ENCODE measurements around the gene PBRM1. TPM values are rescaled to one million over a fixed set of nuclear protein-coding genes. Genes with fewer than 3 reads are reported as not detected.

PBRM1 gene
- total and polyA plus RNA-seq, 8 donors, result 6.0 to 130 (median 64.9) TPM

GRCh38 chr3:52501046-52501445 is 184.7 kb downstream of the PBRM1 start:
- TF ChIP-seq CTCF (IDR thresholded peaks at IDR 0.05) (no peak), POLR2AphosphoS5 (IDR thresholded peaks at IDR 0.05) (no peak), POLR2A (IDR thresholded peaks at IDR 0.05) (no peak), EP300 (IDR thresholded peaks at IDR 0.05) (no peak)
- H3K9me3 ChIP-seq, result no peaks in the 10 kb centered on the region
- peaks cover 0 to 17% (median 0%) of the 10 kb centered on the region in 4 donors for H3K36me3 ChIP-seq
- peaks cover 0 to 26% (median 3%) of the 10 kb centered on the region in 4 donors for H3K4me1 ChIP-seq
- H3K27me3 ChIP-seq, result no peaks in the 10 kb centered on the region
- intact Hi-C loops (cut with DNase I; ENCODE audit: low total_unique reads), result no loop called here
- H3K27ac ChIP-seq, result no peak overlapping the region
- H3K4me3 ChIP-seq, result no peak overlapping the region
- WGBS, 5 donors, result 60 to 80% (median 69%) methylated on average over 5 to 11 of the region's 11 CpGs
- no peak for DNase-seq

- no peaks in the 10 kb centered on the region for H3K27me3 ChIP-seq
- H3K9me3 ChIP-seq, result no peaks in the 10 kb centered on the region
- TF ChIP-seq CTCF (IDR thresholded peaks at IDR 0.05) (no peak), POLR2AphosphoS5 (IDR thresholded peaks at IDR 0.05) (no peak), EP300 (IDR thresholded peaks at IDR 0.05) (no peak), POLR2A (IDR thresholded peaks at IDR 0.05) (no peak)
- H3K4me3 ChIP-seq, result no peak overlapping the region
- 61 to 77% (median 69%) methylated on average over 21 to 24 of the region's 24 CpGs for WGBS, 5 donors
- DNase-seq, result peak in 1 of 2 donors; percentile 48
- peaks cover under 1 to 7% (median 5%) of the 10 kb centered on the region in 4 donors for H3K36me3 ChIP-seq
- H3K4me1 ChIP-seq, result peaks cover 0 to 53% (median 15%) of the 10 kb centered on the region in 4 donors
- intact Hi-C loops (cut with DNase I; ENCODE audit: low total_unique reads), result no loop called here
- peak overlapping the region in 2 of 5 donors; percentile 32 to 64 for H3K27ac ChIP-seq
Measured at GRCh38 chr3:52498137-52499054, 187.3 kb downstream of the PBRM1 start.

- H3K36me3 ChIP-seq, result peaks cover 24 to 31% (median 28%) of the 10 kb centered on the region in 4 donors
- H3K4me3 ChIP-seq, result peak overlapping the region; percentile 21 to 38 (median 32)
- H3K4me1 ChIP-seq, result peaks cover 0 to 73% (median 17%) of the 10 kb centered on the region in 4 donors
- DNase-seq, result no peak
- H3K27me3 ChIP-seq, result no peaks in the 10 kb centered on the region
- no peaks in the 10 kb centered on the region for H3K9me3 ChIP-seq
- H3K27ac ChIP-seq, result peak overlapping the region in 4 of 5 donors; percentile 54 to 79 (median 72)
- intact Hi-C loops (cut with DNase I; ENCODE audit: low total_unique reads), result no loop called here
- WGBS, 5 donors, result 61 to 73% (median 66%) methylated on average over 10 to 16 of the region's 16 CpGs
- no peak for TF ChIP-seq POLR2A (IDR thresholded peaks at IDR 0.05)
- peak in 1 of 3 donors; percentile 43 for TF ChIP-seq POLR2AphosphoS5 (IDR thresholded peaks at IDR 0.05)
- TF ChIP-seq CTCF (IDR thresholded peaks at IDR 0.05), result no peak
- no peak for TF ChIP-seq EP300 (IDR thresholded peaks at IDR 0.05)
Measured at GRCh38 chr3:52495777-52496602, 189.7 kb downstream of the PBRM1 start.

Small RNAs within 50 kb of the gene (small RNA-seq; reads per million reads assigned to genes)
- gene AC006254.2, result 0 reads per million in 4 donors
- gene RF00569, result 4,850 to 17,577 (median 6,137) reads per million in 4 donors
- gene RF01183, result 0 reads per million in 4 donors
- gene RNU6-856P, result 0 reads per million in 4 donors
- 0 reads per million in 4 donors for gene RNU6ATAC16P
- 0 to 0.15 (median 0) reads per million in 4 donors for gene SNORD19
- 0 reads per million in 4 donors for gene SNORD19B
- gene SNORD69, result 4,736 to 8,950 (median 5,844) reads per million in 4 donors

Other genes starting within 250 kb of the PBRM1 start
- gene SEMA3G, start 240.8 kb downstream of the PBRM1 start, total RNA-seq, result 1 to 10 TPM in 3 of 5 donors, under 1 TPM in 2; under 0.01 to 9.6 (median 1.7) TPM
- gene SEMA3G, start 240.8 kb downstream of the PBRM1 start, polyA plus RNA-seq, result 1 to 10 TPM; 1.4 to 2.3 (median 1.9) TPM
- gene TNNC1, start 231.9 kb downstream of the PBRM1 start, total RNA-seq, result 1 to 10 TPM in 2 of 5 donors, not detected in 3; 3.1 to 6.5 TPM
- 10 to 100 TPM in 2 of 3 donors, 1 to 10 TPM in 1; 4.9 to 41.1 (median 20.3) TPM for gene TNNC1, start 231.9 kb downstream of the PBRM1 start, polyA plus RNA-seq
- gene NISCH, start 230.3 kb downstream of the PBRM1 start, total RNA-seq, result 100 to 1,000 TPM in 3 of 5 donors, 10 to 100 TPM in 2; 68.5 to 456 (median 147) TPM
- gene NISCH, start 230.3 kb downstream of the PBRM1 start, polyA plus RNA-seq, result 10 to 100 TPM; 18.3 to 36.4 (median 19.9) TPM
- gene STAB1, start 190.6 kb downstream of the PBRM1 start, total RNA-seq, result 100 to 1,000 TPM in 2 of 5 donors, 10 to 100 TPM in 3; 51.6 to 295 (median 79.9) TPM
- 10 to 100 TPM; 33.7 to 55.3 (median 48.6) TPM for gene STAB1, start 190.6 kb downstream of the PBRM1 start, polyA plus RNA-seq
- 10 to 100 TPM in 4 of 5 donors, 1 to 10 TPM in 1; 4.6 to 26.8 (median 19.5) TPM for gene NT5DC2, start 152.1 kb downstream of the PBRM1 start, total RNA-seq
- 10 to 100 TPM; 15.6 to 56.2 (median 27.7) TPM for gene NT5DC2, start 152.1 kb downstream of the PBRM1 start, polyA plus RNA-seq
- gene UQCC5, start 149.3 kb downstream of the PBRM1 start, total RNA-seq, result 10 to 100 TPM in 1 of 5 donors, 1 to 10 TPM in 2, not detected in 2; 1.3 to 26.3 (median 2.8) TPM
- 10 to 100 TPM; 22.7 to 58.5 (median 25.3) TPM for gene UQCC5, start 149.3 kb downstream of the PBRM1 start, polyA plus RNA-seq
- 100 to 1,000 TPM in 1 of 5 donors, 10 to 100 TPM in 3, 1 to 10 TPM in 1; 5.8 to 114 (median 88.9) TPM for gene GNL3, start 119 bp upstream of the PBRM1 start, total RNA-seq
- 10 to 100 TPM; 37.9 to 69.1 (median 55.3) TPM for gene GNL3, start 119 bp upstream of the PBRM1 start, polyA plus RNA-seq
- gene GLT8D1, start 19.9 kb upstream of the PBRM1 start, total RNA-seq, result 10 to 100 TPM in 4 of 5 donors, 1 to 10 TPM in 1; 9.4 to 81.9 (median 23.5) TPM
- 10 to 100 TPM; 19.9 to 29.8 (median 24.7) TPM for gene GLT8D1, start 19.9 kb upstream of the PBRM1 start, polyA plus RNA-seq
- 100 to 1,000 TPM in 1 of 5 donors, 10 to 100 TPM in 2, 1 to 10 TPM in 1, under 1 TPM in 1; 0.58 to 332 (median 57.5) TPM for gene SPCS1, start 20.2 kb upstream of the PBRM1 start, total RNA-seq
- 100 to 1,000 TPM; 108 to 148 (median 118) TPM for gene SPCS1, start 20.2 kb upstream of the PBRM1 start, polyA plus RNA-seq
- 10 to 100 TPM in 4 of 5 donors, 1 to 10 TPM in 1; 7.1 to 30.7 (median 24.2) TPM for gene NEK4, start 85.0 kb upstream of the PBRM1 start, total RNA-seq
- gene NEK4, start 85.0 kb upstream of the PBRM1 start, polyA plus RNA-seq, result 1 to 10 TPM; 4.3 to 8.2 (median 6.3) TPM
- not detected for gene ITIH1, start 91.7 kb upstream of the PBRM1 start, total RNA-seq
- gene ITIH1, start 91.7 kb upstream of the PBRM1 start, polyA plus RNA-seq, result 1 to 10 TPM in 1 of 3 donors, not detected in 2; 1.9 TPM
- 100 to 1,000 TPM in 1 of 5 donors, 1 to 10 TPM in 3, not detected in 1; 1.1 to 210 (median 6.4) TPM for gene ITIH3, start 108.9 kb upstream of the PBRM1 start, total RNA-seq
- gene ITIH3, start 108.9 kb upstream of the PBRM1 start, polyA plus RNA-seq, result 10 to 100 TPM in 1 of 3 donors, under 1 TPM in 1, not detected in 1; 0.19 to 14.4 TPM
- 100 to 1,000 TPM in 1 of 5 donors, 10 to 100 TPM in 2, 1 to 10 TPM in 2; 1.7 to 300 (median 20.9) TPM for gene ITIH4, start 144.8 kb upstream of the PBRM1 start, total RNA-seq
- 10 to 100 TPM in 2 of 3 donors, 1 to 10 TPM in 1; 7.1 to 41.7 (median 16.2) TPM for gene ITIH4, start 144.8 kb upstream of the PBRM1 start, polyA plus RNA-seq
- gene MUSTN1, start 149.1 kb upstream of the PBRM1 start, total RNA-seq, result 10 to 100 TPM in 1 of 5 donors, 1 to 10 TPM in 2, not detected in 2; 1.8 to 24.1 (median 4.5) TPM
- gene MUSTN1, start 149.1 kb upstream of the PBRM1 start, polyA plus RNA-seq, result 10 to 100 TPM; 12.9 to 45.5 (median 17.9) TPM
- 100 to 1,000 TPM in 1 of 5 donors, 10 to 100 TPM in 3, 1 to 10 TPM in 1; 10.0 to 121 (median 20.1) TPM for gene STIMATE, start 211.6 kb upstream of the PBRM1 start, total RNA-seq
- gene STIMATE, start 211.6 kb upstream of the PBRM1 start, polyA plus RNA-seq, result 10 to 100 TPM in 1 of 3 donors, 1 to 10 TPM in 2; 4.9 to 13.3 (median 5.1) TPM

All from stomach (tissue), 9 donors.